HG03175 (cell line): ENCODE measurements around the gene ITGA7.

Source experiments
- ATAC-seq: cut with Tn5 transposase; IDR thresholded peaks from one replicate; pipeline ENCODE4 v1.9.1; 2021; ENCODE audit warnings: mild to moderate bottlenecking, moderate library complexity; ENCODE audit not compliant: unreplicated experiment

ITGA7 gene

DNA sequence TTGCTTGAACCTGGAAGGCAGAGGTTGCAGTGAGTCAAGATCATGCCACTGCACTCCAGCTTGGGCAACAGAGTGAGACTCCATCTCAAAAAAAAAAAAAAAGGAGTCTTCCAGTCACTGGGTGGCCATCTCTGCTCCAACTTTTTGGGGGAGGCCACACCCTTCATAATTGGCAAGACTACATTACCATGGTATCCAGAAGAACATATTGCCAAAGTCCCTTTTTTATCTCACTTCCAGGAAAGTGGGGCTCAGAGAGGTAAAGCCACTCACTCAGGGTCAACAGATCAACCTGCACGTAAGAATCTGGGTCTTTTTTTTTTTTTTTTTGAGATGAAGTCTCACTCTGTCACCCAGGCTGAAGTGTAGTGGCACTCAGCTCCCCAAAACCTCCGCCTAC, 26.2 kb upstream of the ITGA7 start:
- no peak for ATAC-seq

DNA sequence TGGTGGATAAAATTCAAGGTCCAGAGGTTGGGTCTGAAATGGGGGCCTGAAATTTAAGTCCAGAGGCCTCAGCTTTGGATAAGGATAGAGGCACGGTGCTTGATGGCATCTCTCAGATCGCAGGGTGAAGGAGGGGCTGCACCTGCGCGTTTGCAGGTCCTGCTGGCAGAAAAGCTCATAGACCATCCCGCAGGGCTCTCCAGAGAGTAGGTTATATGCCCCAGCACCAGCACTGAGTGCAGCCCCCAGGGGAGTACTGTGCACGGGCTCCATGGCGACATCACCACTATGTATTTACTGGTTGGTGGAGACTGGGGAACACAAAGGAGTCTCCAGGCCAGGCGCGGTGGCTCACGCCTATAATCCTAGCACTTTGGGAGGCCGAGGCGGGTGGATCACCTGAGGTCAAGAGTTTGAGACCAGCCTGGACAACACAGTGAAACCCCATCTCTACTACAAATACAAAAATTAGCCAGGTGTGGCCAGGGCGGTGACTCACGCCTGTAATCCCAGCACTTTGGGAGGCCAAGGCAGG, 25.4 kb upstream of the ITGA7 start:
- ATAC-seq: no peak

- no peak for ATAC-seq
These were observed 24.6 kb upstream of the ITGA7 start for GRCh38 chr12:55732288-55732687.

GRCh38 chr12:55729819-55730818, 22.4 kb upstream of the ITGA7 start:
- ATAC-seq: peak; percentile 38

GRCh38 chr12:55728939-55729818, 21.5 kb upstream of the ITGA7 start, which contains the start of gene CD63:
CD63 (minus strand) TSS chr12:55729009; CDS start chr12:55728341, 668 bp downstream.
- peak; percentile 70 for ATAC-seq

GRCh38 chr12:55728186-55728938, 20.7 kb upstream of the ITGA7 start:
- peak; percentile 20 for ATAC-seq

GRCh38 chr12:55727643-55728185, 20.0 kb upstream of the ITGA7 start:
- no peak for ATAC-seq

DNA sequence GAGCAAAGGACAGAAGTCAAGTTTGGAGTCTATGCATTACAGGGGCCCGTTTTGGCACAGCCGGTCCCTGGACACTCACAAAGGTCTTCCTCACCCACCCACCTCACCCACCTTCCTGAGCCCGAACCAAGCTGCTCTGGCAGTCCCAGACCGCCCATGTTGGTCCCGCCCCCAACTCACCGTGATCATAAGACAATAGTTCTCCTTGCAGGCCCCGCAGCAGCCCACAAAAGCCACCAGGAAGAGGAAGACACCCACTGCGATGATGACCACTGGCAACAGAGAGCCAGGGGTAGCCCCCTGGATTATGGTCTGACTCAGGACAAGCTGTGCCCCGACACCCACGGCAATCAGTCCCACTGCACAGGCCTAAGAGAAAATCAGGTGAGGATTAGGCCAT, 19.3 kb upstream of the ITGA7 start:
- no peak for ATAC-seq

DNA sequence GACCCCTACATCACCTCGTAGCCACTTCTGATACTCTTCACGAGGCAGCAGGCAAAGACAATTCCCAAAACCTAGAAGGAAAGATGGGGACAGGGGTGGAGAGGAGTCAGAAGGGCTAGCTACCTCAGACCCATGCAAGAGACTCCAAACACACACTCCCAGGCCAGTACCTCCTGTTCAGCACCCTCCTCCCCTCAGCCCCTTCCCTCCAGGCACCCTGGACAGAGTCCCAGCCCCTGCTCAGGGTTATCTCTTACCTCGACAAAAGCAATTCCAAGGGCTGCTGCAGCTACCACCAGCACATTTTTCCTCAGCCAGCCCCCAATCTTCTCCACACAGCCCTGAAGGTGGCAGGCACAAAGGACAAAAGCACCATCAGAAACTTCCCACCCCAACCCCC, 17.9 kb upstream of the ITGA7 start:
- ATAC-seq: no peak

GRCh38 chr12:55724940-55725309, 17.2 kb upstream of the ITGA7 start:
- ATAC-seq: no peak

GRCh38 chr12:55724226-55724939, 16.7 kb upstream of the ITGA7 start:
- peak; percentile 21 for ATAC-seq

- ATAC-seq: no peak
These were observed 16.0 kb upstream of the ITGA7 start for GRCh38 chr12:55723516-55724225.

GRCh38 chr12:55722948-55723347, 15.2 kb upstream of the ITGA7 start:
- no peak for ATAC-seq

- ATAC-seq: no peak
These were observed 14.0 kb upstream of the ITGA7 start for GRCh38 chr12:55721601-55722213.

GRCh38 chr12:55720894-55721444, 13.3 kb upstream of the ITGA7 start:
- ATAC-seq: no peak

GRCh38 chr12:55720071-55720564, 12.4 kb upstream of the ITGA7 start, which contains the start of gene RDH5:
RDH5 (plus strand) TSS chr12:55720393; CDS start chr12:55721185, 792 bp downstream.
- ATAC-seq: no peak

DNA sequence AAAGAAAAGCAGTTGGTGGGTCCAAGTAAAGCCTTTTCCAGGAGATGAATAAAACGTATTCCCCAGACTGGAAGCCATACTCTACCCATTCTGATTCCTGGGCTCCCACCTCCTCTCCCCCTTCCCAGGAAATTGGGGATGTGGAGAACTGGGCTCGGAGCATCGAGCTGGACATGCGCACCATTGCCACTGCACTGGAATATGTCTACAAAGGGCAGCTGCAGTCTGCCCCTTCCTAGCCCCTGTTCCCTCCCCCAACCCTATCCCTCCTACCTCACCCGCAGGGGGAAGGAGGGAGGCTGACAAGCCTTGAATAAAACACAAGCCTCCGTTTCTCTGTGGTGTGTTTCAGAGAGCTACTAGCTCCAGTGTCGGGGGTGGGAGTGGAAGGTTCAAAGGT, 11.7 kb upstream of the ITGA7 start:
- ATAC-seq: no peak
